Mesendoderm (in vitro differentiated cells): ENCODE data around the gene PCGF5.
"Not testable (repeated sequence)": the region's sequence is repeated elsewhere in the genome, so short reads cannot be mapped to it uniquely, and the experiment has no call there.

Source experiments
- DNase-seq: peaks from one replicate; pipeline ENCODE4 v3.0.0; 2013
- H2AK5ac ChIP-seq: 2 replicates; pipeline ENCODE4 v1.6.1; 2013; ENCODE audit warnings: low read length, inconsistent platforms
- H2BK120ac ChIP-seq: 2 replicates; pipeline ENCODE4 v1.6.1; 2013; ENCODE audit warnings: low read depth, mild to moderate bottlenecking, low read length, moderate library complexity, mixed read lengths
- H2BK15ac ChIP-seq: replicated peaks from 2 replicates; pipeline ENCODE4 v1.6.1; 2013; ENCODE audit warnings: low read depth, mild to moderate bottlenecking, moderate library complexity
- H2BK5ac ChIP-seq: 2 replicates; pipeline ENCODE4 v1.6.1; 2013; ENCODE audit warnings: low read length, inconsistent platforms
- H3K18ac ChIP-seq: 2 replicates; pipeline ENCODE4 v1.6.1; 2013; ENCODE audit warnings: mild to moderate bottlenecking, low read length, mixed read lengths
- H3K23ac ChIP-seq: one replicate; pipeline ENCODE4 v1.6.1; 2013; ENCODE audit warnings: low read length
- H3K27ac ChIP-seq: 2 replicates; pipeline ENCODE4 v1.5.1; 2013; ENCODE audit warnings: low read depth, mild to moderate bottlenecking, inconsistent platforms, low read length, moderate library complexity
- H3K27me3 ChIP-seq: 2 replicates; pipeline ENCODE4 v1.6.1; 2013; ENCODE audit warnings: low read length, control low read depth, mild to moderate bottlenecking, inconsistent platforms; ENCODE audit not compliant: insufficient read depth, poor library complexity
- H3K36me3 ChIP-seq: 2 replicates; pipeline ENCODE4 v1.6.1; 2013; ENCODE audit warnings: low read length, inconsistent platforms; ENCODE audit not compliant: control insufficient read depth, insufficient read depth
- H3K4ac ChIP-seq: one replicate; pipeline ENCODE4 v1.6.1; 2013; ENCODE audit warnings: low read depth, mild to moderate bottlenecking, low read length, moderate library complexity
- H3K4me1 ChIP-seq: 2 replicates; pipeline ENCODE4 v1.6.1; 2013; ENCODE audit warnings: low read depth, low read length, inconsistent platforms; ENCODE audit not compliant: control insufficient read depth
- H3K4me2 ChIP-seq: 2 replicates; pipeline ENCODE4 v1.6.1; 2013; ENCODE audit warnings: low read length
- H3K4me3 ChIP-seq: 2 replicates; pipeline ENCODE4 v1.5.1; 2013; ENCODE audit warnings: mild to moderate bottlenecking, low read length
- H3K56ac ChIP-seq: one replicate; pipeline ENCODE4 v1.6.1; 2013; ENCODE audit warnings: low read length
- H3K79me1 ChIP-seq: 2 replicates; pipeline ENCODE4 v1.6.1; 2013; ENCODE audit warnings: low read length, inconsistent platforms
- H3K79me2 ChIP-seq: 2 replicates; pipeline ENCODE4 v1.6.1; 2013; ENCODE audit warnings: mild to moderate bottlenecking, low read length; ENCODE audit not compliant: control insufficient read depth, insufficient read depth
- H3K9ac ChIP-seq: 2 replicates; pipeline ENCODE4 v1.6.1; 2013; ENCODE audit warnings: low read length, inconsistent platforms
- H4K5ac ChIP-seq: one replicate; pipeline ENCODE4 v1.6.1; 2013; ENCODE audit warnings: low read length
- H4K8ac ChIP-seq: one replicate; pipeline ENCODE4 v1.6.1; 2013; ENCODE audit warnings: low read depth, mild to moderate bottlenecking, control low read depth, low read length, moderate library complexity
- WGBS: extraction: QIAGEN DNeasy Blood & Tissue Kit; methylation state at CpG from one replicate; pipeline ENCODE4 v1.1.7; 2013; ENCODE audit warnings: low lambda C conversion rate, missing lambda C conversion rate; ENCODE audit not compliant: insufficient coverage; ENCODE audit errors: extremely low coverage; 5-methylcytosine and 5-hydroxymethylcytosine counted together

PCGF5 gene

DNA sequence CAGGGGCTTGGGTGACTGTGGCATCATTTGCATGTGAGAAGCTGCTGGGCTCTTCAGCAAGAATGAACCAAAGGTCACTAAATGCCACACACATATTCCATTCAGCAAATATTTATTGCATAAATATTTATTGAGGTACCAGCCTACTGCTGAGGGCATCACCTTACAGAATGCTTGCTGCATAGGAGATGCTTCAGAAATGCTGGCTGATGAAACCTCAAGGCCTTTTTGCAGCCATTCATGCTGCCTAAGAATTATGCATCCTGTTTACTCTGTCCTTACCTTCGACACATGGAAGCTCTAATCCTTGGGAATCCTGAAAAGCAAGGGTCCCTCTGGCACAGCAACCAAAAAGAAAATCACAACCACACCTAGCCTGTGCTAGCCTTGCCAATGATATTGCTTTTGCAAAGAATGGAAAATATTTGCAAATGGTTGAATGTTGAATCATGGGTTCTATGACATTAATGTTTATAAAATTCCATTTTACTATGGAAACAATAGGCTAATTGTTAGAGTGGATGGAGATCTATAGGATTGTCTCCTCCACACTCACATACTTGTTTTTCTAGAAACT, 79.6 kb downstream of the PCGF5 start:
- no peaks in the 10 kb centered on the region for H3K4me1 ChIP-seq
- H3K23ac ChIP-seq, result no peak overlapping the region
- H3K79me2 ChIP-seq, result no peaks in the 10 kb centered on the region
- no peak overlapping the region for H2BK15ac ChIP-seq
- H3K4me2 ChIP-seq, result no peak overlapping the region
- no peak overlapping the region for H2BK5ac ChIP-seq
- no peaks in the 10 kb centered on the region for H3K36me3 ChIP-seq
- no peak overlapping the region for H2AK5ac ChIP-seq
- H3K9ac ChIP-seq, result no peak overlapping the region
- no peaks in the 10 kb centered on the region for H3K27me3 ChIP-seq
- WGBS, result no CpG with 5 or more reads among the region's 1 CpG
- H3K56ac ChIP-seq, result peak overlapping the region; percentile 27
- H3K4me3 ChIP-seq, result no peak overlapping the region
- no peak overlapping the region for H4K8ac ChIP-seq
- no peak overlapping the region for H3K18ac ChIP-seq
- H3K79me1 ChIP-seq, result no peaks in the 10 kb centered on the region
- no peak overlapping the region for H2BK120ac ChIP-seq
- DNase-seq, result peak; percentile 41
- H3K27ac ChIP-seq, result peak overlapping the region; percentile 32
- H3K4ac ChIP-seq, result no peak overlapping the region
- H4K5ac ChIP-seq, result no peak overlapping the region

DNA sequence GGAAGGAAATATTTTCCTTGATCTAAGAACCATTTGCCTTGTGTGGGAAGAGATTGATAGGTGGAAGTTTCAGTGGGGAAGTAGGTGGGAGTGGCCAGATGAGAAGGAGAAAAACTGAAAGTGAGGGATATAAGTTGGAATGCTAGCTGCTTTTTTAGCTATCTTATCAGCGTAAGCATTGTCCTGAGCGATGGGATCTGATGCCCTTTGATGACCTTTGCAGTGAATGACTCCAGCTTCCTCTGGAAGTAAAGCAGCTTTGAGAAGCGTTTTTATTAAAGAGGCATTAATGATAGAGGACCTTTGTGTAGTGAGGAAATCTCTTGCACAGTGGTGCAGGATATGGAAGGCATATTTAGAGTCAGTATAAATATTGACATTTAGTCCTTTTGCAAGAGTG, 82.5 kb downstream of the PCGF5 start:
- no CpG with 5 or more reads among the region's 3 CpGs for WGBS
- not testable (repeated sequence) for H3K27me3 ChIP-seq
- DNase-seq, result peak; percentile 64

GRCh38 chr10:91305979-91306378, 85.5 kb downstream of the PCGF5 start:
- H2BK5ac ChIP-seq, H3K79me2 ChIP-seq, H3K9ac ChIP-seq, H3K27me3 ChIP-seq, DNase-seq, H3K4me1 ChIP-seq, H2AK5ac ChIP-seq, H3K56ac ChIP-seq, H2BK15ac ChIP-seq, H3K79me1 ChIP-seq, H3K36me3 ChIP-seq, H3K23ac ChIP-seq, H3K27ac ChIP-seq, H4K5ac ChIP-seq, H3K4me3 ChIP-seq, H3K4me2 ChIP-seq: not testable (repeated sequence)
- peak overlapping the region; percentile 65 for H4K8ac ChIP-seq
- 100% methylated on average over 4 of the region's 7 CpGs for WGBS
- peak overlapping the region; percentile 95 for H3K18ac ChIP-seq
- peak overlapping the region; percentile 81 for H3K4ac ChIP-seq
- peak overlapping the region; percentile 97 for H2BK120ac ChIP-seq

More for the DNA sequence above, 82.5 kb downstream of the PCGF5 start:
- H2BK5ac ChIP-seq, H4K8ac ChIP-seq, H3K9ac ChIP-seq, H3K18ac ChIP-seq, H3K4ac ChIP-seq, H2BK15ac ChIP-seq, H3K4me2 ChIP-seq, H2BK120ac ChIP-seq, H3K79me1 ChIP-seq, H3K79me2 ChIP-seq, H3K56ac ChIP-seq, H3K36me3 ChIP-seq, H3K27ac ChIP-seq, H3K23ac ChIP-seq, H3K4me3 ChIP-seq, H3K4me1 ChIP-seq, H4K5ac ChIP-seq, H2AK5ac ChIP-seq: not testable (repeated sequence)

- H4K5ac ChIP-seq, result no peak overlapping the region
- no peak overlapping the region for H3K4ac ChIP-seq
- H3K36me3 ChIP-seq, result no peaks in the 10 kb centered on the region
- H4K8ac ChIP-seq, result no peak overlapping the region
- H3K27me3 ChIP-seq, result no peaks in the 10 kb centered on the region
- no peak for DNase-seq
- H3K4me1 ChIP-seq, result peaks cover 4% of the 10 kb centered on the region
- no peaks in the 10 kb centered on the region for H3K79me2 ChIP-seq
- no peak overlapping the region for H3K4me3 ChIP-seq
- no peaks in the 10 kb centered on the region for H3K79me1 ChIP-seq
- H3K27ac ChIP-seq, result no peak overlapping the region
- no peak overlapping the region for H3K18ac ChIP-seq
- H2BK120ac ChIP-seq, result no peak overlapping the region
- H3K23ac ChIP-seq, result no peak overlapping the region
- H2AK5ac ChIP-seq, result no peak overlapping the region
- H3K4me2 ChIP-seq, result no peak overlapping the region
- H2BK5ac ChIP-seq, result peak overlapping the region; percentile 55
- peak overlapping the region; percentile 40 for H3K56ac ChIP-seq
- no CpG with 5 or more reads among the region's 1 CpG for WGBS
- H2BK15ac ChIP-seq, result no peak overlapping the region
- no peak overlapping the region for H3K9ac ChIP-seq
Observed at GRCh38 chr10:91307489-91307888, 87.0 kb downstream of the PCGF5 start.

- Histone ChIP-seq H2BK120ac (no peak overlapping the region), H3K56ac (no peak overlapping the region), H3K18ac (no peak overlapping the region), H3K23ac (no peak overlapping the region), H3K4ac (no peak overlapping the region), H2AK5ac (no peak overlapping the region), H3K4me3 (no peak overlapping the region), H3K9ac (no peak overlapping the region), H4K8ac (no peak overlapping the region), H3K4me1 (peaks cover 4% of the 10 kb centered on the region), H4K5ac (no peak overlapping the region), H3K27ac (no peak overlapping the region), H3K36me3 (no peaks in the 10 kb centered on the region), H2BK15ac (no peak overlapping the region), H3K27me3 (no peaks in the 10 kb centered on the region), H2BK5ac (no peak overlapping the region), H3K4me2 (no peak overlapping the region), H3K79me1 (no peaks in the 10 kb centered on the region), H3K79me2 (no peaks in the 10 kb centered on the region)
- DNase-seq, result no peak
- no CpG with 5 or more reads among the region's 3 CpGs for WGBS
Observed at GRCh38 chr10:91309711-91310110, 89.2 kb downstream of the PCGF5 start.
